ENCODE data around the gene C1QL4.

DNA sequence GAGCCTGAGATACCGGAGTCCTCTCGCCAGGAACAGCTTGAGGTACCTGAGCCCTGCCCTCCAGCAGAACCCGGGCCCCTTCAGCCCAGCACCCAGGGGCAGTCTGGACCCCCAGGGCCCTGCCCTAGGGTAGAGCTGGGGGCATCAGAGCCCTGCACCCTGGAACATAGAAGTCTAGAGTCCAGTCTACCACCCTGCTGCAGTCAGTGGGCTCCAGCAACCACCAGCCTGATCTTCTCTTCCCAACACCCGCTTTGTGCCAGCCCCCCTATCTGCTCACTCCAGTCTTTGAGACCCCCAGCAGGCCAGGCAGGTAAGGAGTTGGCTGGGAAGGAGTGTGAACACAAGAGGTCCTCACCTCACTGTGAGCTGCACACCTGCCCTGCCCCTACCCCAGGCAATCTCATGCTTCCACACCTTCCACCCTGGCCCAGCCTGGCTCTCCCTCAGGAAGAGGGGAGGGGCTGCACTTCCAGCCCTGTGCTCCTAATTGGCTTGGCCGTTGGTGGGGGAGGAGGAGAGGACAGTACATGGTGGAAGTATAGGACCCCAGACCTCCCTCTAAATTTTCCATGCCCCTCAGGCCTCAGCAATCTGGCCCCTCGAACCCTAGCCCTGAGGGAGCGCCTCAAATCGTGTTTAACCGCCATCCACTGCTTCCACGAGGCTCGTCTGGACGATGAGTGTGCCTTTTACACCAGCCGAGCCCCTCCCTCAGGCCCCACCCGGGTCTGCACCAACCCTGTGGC, 6.2 kb downstream of the C1QL4 start:
- TF ChIP-seq, protein P1, sequence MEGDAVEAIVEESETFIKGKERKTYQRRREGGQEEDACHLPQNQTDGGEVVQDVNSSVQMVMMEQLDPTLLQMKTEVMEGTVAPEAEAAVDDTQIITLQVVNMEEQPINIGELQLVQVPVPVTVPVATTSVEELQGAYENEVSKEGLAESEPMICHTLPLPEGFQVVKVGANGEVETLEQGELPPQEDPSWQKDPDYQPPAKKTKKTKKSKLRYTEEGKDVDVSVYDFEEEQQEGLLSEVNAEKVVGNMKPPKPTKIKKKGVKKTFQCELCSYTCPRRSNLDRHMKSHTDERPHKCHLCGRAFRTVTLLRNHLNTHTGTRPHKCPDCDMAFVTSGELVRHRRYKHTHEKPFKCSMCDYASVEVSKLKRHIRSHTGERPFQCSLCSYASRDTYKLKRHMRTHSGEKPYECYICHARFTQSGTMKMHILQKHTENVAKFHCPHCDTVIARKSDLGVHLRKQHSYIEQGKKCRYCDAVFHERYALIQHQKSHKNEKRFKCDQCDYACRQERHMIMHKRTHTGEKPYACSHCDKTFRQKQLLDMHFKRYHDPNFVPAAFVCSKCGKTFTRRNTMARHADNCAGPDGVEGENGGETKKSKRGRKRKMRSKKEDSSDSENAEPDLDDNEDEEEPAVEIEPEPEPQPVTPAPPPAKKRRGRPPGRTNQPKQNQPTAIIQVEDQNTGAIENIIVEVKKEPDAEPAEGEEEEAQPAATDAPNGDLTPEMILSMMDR (IDR thresholded peaks at IDR 0.05) = no peak
- no peak for TF ChIP-seq POLR2A (IDR thresholded peaks at IDR 0.05)
